ENCODE results near the gene SF3A2. TPM values are rescaled to one million over a fixed set of nuclear protein-coding genes. Genes with fewer than 3 reads are reported as not detected.

SF3A2 gene
- total and polyA plus RNA-seq, 10 of the 15 experiments (the other 5 are each of a cell fraction or from before 2014, with no cell fraction given): 0.33 to 143 (median 30.6) TPM

DNA sequence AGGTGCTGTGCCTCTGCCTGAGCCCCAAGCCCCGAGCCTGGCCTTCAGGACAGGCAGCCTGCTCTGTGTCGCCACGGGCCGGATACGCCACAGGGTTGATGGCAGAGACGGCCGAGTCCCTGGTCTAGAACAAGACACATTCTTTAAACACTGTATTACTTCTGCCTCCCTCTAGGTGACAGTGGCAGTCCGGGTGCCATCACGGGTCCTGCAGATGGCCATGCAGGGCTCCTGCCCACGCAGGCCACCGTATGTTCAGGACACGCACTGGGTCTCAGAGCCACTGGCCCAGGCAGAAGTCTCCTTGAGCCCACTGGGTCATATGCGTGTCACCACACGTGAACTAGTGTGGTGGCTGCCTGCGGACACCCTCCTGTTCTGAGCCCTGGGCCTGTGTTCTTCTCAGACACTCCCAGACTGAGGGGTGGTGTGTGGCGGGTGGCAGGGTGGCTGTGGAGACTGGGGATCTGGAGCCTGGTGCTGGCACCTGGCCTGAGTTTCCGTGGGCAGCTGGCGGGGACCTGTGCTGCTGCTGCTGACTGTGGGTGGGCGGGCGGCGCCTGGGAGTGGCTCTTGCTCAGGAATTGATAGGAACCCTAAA, 4.9 kb upstream of the SF3A2 start:
- SMC1A ChIA-PET (ENCODE audit: uncharacterized antibody, unreplicated experiment): no interaction called here
- no peak for TF ChIP-seq CBFB (IDR thresholded peaks at IDR 0.05; ENCODE audit: low read depth)
- peak; percentile 23; the same call in 1 of the 2 replicates for TF ChIP-seq POLR2AphosphoS2 (IDR thresholded peaks at IDR 0.05; ENCODE audit: low read depth, low read length)
- no peak for TF ChIP-seq JUNB (IDR thresholded peaks at IDR 0.05)
- 0 out of 2 replicates have a peak, but pooled peaks have one; percentile 5 for TF ChIP-seq SMC3 (IDR thresholded peaks at IDR 0.05; ENCODE audit: borderline replicate concordance, low read length)
- no peak for TF ChIP-seq EZH2 (IDR thresholded peaks at IDR 0.05; ENCODE audit: borderline replicate concordance, control insufficient read depth, low read depth, low read length)
- no peak for TF ChIP-seq CEBPB (IDR thresholded peaks at IDR 0.05; ENCODE audit: borderline replicate concordance in 1 of 2, low read depth in 2 of 2, low read length in 2 of 2)
- no peak for TF ChIP-seq CREB1 (IDR thresholded peaks at IDR 0.05; ENCODE audit: low read depth)
- peak; percentile 58; the same call in 1 of the 2 replicates for TF ChIP-seq PML (IDR thresholded peaks at IDR 0.05; ENCODE audit: low read length)
- no peak for TF ChIP-seq IRF4 (IDR thresholded peaks at IDR 0.05; ENCODE audit: low read depth, low read length)
- no peak for TF ChIP-seq SIN3A (IDR thresholded peaks at IDR 0.05; ENCODE audit: low read depth, low read length)
- TF ChIP-seq MYC (IDR thresholded peaks at IDR 0.05; ENCODE audit: insufficient read depth, insufficient read length, insufficient replicate concordance, low read length, severe bottlenecking): no peak
- TF ChIP-seq RCOR1 (conservative IDR thresholded peaks at IDR 0.05; ENCODE audit: low read depth, low read length): no peak
- TF ChIP-seq, protein P1, sequence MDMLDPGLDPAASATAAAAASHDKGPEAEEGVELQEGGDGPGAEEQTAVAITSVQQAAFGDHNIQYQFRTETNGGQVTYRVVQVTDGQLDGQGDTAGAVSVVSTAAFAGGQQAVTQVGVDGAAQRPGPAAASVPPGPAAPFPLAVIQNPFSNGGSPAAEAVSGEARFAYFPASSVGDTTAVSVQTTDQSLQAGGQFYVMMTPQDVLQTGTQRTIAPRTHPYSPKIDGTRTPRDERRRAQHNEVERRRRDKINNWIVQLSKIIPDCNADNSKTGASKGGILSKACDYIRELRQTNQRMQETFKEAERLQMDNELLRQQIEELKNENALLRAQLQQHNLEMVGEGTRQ (IDR thresholded peaks at IDR 0.05; ENCODE audit: borderline replicate concordance, low read depth, low read length): no peak
- TF ChIP-seq NBN (IDR thresholded peaks at IDR 0.05): no peak
- TF ChIP-seq TCF3 (IDR thresholded peaks at IDR 0.05; ENCODE audit: borderline replicate concordance, insufficient read depth, low read depth, low read length): no peak
- TF ChIP-seq ZNF622 (IDR thresholded peaks at IDR 0.05): no peak
- TF ChIP-seq POLR2AphosphoS5 (IDR thresholded peaks at IDR 0.05; ENCODE audit: low read length): peak; percentile 57
- no peak for TF ChIP-seq CBX5 (IDR thresholded peaks at IDR 0.05; ENCODE audit: low read depth)
- no peak for TF ChIP-seq CHD1 (IDR thresholded peaks at IDR 0.05; ENCODE audit: low read depth, low read length)
- no peak for TF ChIP-seq MEF2B (IDR thresholded peaks at IDR 0.05; ENCODE audit: partially characterized antibody, poor library complexity, severe bottlenecking)
- TF ChIP-seq MTA3 (IDR thresholded peaks at IDR 0.05; ENCODE audit: borderline replicate concordance, low read length): no peak
- TF ChIP-seq RAD51 (IDR thresholded peaks at IDR 0.05): no peak
- TF ChIP-seq ZBED1 (IDR thresholded peaks at IDR 0.05; ENCODE audit: borderline replicate concordance): peak; percentile 40; the same call in 1 of the 2 replicates
- no peak for TF ChIP-seq IKZF1 (conservative IDR thresholded peaks at IDR 0.05)
- peak; percentile 72 for TF ChIP-seq POLR2A (IDR thresholded peaks at IDR 0.05; ENCODE audit: low read depth, low read length)
- no peak for TF ChIP-seq ESRRA (IDR thresholded peaks at IDR 0.05; ENCODE audit: low read length)
- no peak for TF ChIP-seq SMARCA5 (IDR thresholded peaks at IDR 0.05)

More for the DNA sequence above, 4.9 kb upstream of the SF3A2 start:
- intact Hi-C loops (cut with micrococcal nuclease; ENCODE audit: unreplicated experiment): loop anchor here (10.0 kb wide), 1 partner anchor 137 kb away; the partner anchor contains the start of genes IZUMO4 and MOB3A
- H3K27me3 ChIP-seq (replicated peaks in 1 of 2; ENCODE audit: control insufficient read depth in 2 of 2, insufficient read depth in 2 of 2, low read length in 1 of 2): no peaks in the 10 kb centered on the region
- no TSS peak for BruUV-seq (replicated peaks)
- peaks cover 33% of the 10 kb centered on the region for H3K79me2 ChIP-seq (ENCODE audit: control insufficient read depth, insufficient read depth, low read length)
- no peak overlapping the region for H3K4me2 ChIP-seq (ENCODE audit: control insufficient read depth, insufficient read depth)
- no peak overlapping the region for H3K4me3 ChIP-seq
- no peak overlapping the region for H3K9ac ChIP-seq (ENCODE audit: control insufficient read depth, insufficient read depth, low read length)
- FAIRE-seq (no peak), ATAC-seq (no peak), DNase-seq (ENCODE audit: low read depth, low spot score) (no peak)
- H3K36me3 ChIP-seq (ENCODE audit: control insufficient read depth in 2 of 2, insufficient read depth in 2 of 2, low read length in 1 of 2): peaks cover 0 to 32% of the 10 kb centered on the region in 2 experiments; a peak in 3 of 4 replicates
- no peak overlapping the region for H2AFZ ChIP-seq (ENCODE audit: control insufficient read depth, low read depth, low read length)
- WGBS (ENCODE audit: insufficient coverage, insufficient replicate concordance, low lambda C conversion rate, missing lambda C conversion rate): 83% methylated on average over 21 of the region's 21 CpGs
- ChIA-PET RAD21 (ENCODE audit: unreplicated experiment) (interaction anchor here (1.0 to 1.3 kb wide), 2 partner anchors 63 to 161 kb away, joined by 3 to 4 read pairs; no protein-coding TSS in a partner anchor), POLR2A (interaction anchor here (0.6 kb wide), 1 partner anchor 71 kb away, joined by 3 read pairs; no protein-coding TSS in a partner anchor), CTCF (no interaction called here)
- no peaks in the 10 kb centered on the region for H4K20me1 ChIP-seq (ENCODE audit: control insufficient read depth, insufficient read depth)
- H3K4me1 ChIP-seq (ENCODE audit: control insufficient read depth, insufficient read depth, low read length): peaks cover 12% of the 10 kb centered on the region
- in situ Hi-C loops (cut with MboI): loop anchor here (5.0 kb wide), 1 partner anchor 86 kb away; no protein-coding TSS in a partner anchor
- H3K9me3 ChIP-seq (replicated peaks; ENCODE audit: control insufficient read depth, insufficient read depth, low read length): no peaks in the 10 kb centered on the region
- no peak overlapping the region for H3K27ac ChIP-seq (ENCODE audit: control insufficient read depth, insufficient read depth)
